Measurements from ENCODE around the gene TMEM198.

TMEM198 gene

DNA sequence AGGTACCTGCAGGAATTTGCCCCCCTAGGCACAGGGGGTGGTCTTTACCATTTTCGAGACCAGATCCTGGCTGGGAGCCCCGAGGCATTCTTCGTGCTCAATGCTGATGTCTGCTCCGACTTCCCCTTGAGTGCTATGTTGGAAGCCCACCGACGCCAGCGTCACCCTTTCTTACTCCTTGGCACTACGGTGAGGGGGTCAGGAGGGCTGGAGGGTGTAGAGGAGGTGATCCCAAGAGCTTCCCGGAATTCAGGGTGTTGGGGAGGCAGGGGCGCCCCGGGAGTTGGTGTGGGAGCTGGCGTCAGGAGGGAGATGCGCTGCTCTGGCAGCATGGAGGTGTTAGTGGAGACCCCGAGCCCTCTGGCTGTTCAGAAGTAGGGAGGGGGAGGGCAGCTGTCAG, 42.0 kb upstream of the TMEM198 start:
- Histone ChIP-seq H3K9ac (ENCODE audit: low read length) (no peak overlapping the region), H3K9me3 (ENCODE audit: control insufficient read depth, low read depth, low read length) (no peaks in the 10 kb centered on the region), H3K27me3 (ENCODE audit: control insufficient read depth, insufficient read depth, low read length) (peaks cover 10% of the 10 kb centered on the region), H3K36me3 (ENCODE audit: control insufficient read depth, low read depth, low read length) (no peaks in the 10 kb centered on the region), H3K4me3 (ENCODE audit: low read length) (no peak overlapping the region), H3K27ac (ENCODE audit: low read length) (no peak overlapping the region), H3K4me1 (ENCODE audit: control insufficient read depth, low read depth, low read length) (peaks cover 21% of the 10 kb centered on the region)

DNA sequence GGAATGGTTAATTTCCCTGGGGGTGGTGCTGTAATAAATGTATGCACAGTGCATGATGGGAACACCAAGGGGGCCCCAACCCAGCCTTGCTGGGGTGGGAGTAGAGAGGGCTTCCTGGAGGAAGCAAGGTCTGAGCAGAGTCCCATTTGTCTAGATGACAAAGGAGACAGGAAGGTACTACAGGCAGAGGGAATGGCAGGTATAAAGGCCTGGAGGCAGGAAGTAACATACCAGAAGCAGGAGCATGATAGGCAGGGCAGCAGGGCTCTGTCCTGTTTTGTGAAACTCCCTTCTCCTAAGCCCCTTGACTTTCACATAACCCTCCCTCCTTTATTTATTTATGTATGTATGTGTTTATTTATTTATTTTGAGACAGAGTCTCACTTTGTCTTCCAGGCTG, 41.2 kb upstream of the TMEM198 start:
- no peaks in the 10 kb centered on the region for H3K36me3 ChIP-seq (ENCODE audit: control insufficient read depth, low read depth, low read length)
- H3K27ac ChIP-seq (ENCODE audit: low read length) = no peak overlapping the region
- peaks cover 29% of the 10 kb centered on the region for H3K4me1 ChIP-seq (ENCODE audit: control insufficient read depth, low read depth, low read length)

DNA sequence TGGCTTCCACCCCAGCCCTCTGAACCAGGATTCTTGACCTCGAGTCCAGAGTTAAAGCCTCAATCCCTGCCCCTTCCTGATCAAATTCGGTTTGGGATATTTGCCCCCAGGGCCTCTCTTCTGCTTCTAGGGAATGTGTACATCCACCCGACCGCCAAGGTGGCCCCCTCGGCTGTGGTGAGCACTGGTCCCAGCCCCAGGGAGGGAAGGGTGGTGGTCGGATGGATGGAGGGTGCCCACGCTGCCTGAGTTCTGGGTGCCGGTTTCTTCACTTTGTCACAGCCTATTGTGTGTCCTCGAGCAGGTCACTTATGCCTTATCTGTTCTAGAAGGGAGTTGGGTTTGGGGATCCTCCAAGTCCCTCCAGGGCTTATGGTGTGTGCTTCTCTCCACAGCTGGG, 38.2 kb upstream of the TMEM198 start:
- Histone ChIP-seq H3K9me3 (ENCODE audit: control insufficient read depth, low read depth, low read length) (no peaks in the 10 kb centered on the region), H3K27me3 (ENCODE audit: control insufficient read depth, insufficient read depth, low read length) (peaks cover 5% of the 10 kb centered on the region), H3K9ac (ENCODE audit: low read length) (no peak overlapping the region), H3K4me3 (ENCODE audit: low read length) (no peak overlapping the region), H3K27ac (ENCODE audit: low read length) (no peak overlapping the region), H3K4me1 (ENCODE audit: control insufficient read depth, low read depth, low read length) (peaks cover 35% of the 10 kb centered on the region), H3K36me3 (ENCODE audit: control insufficient read depth, low read depth, low read length) (no peaks in the 10 kb centered on the region)

More for the DNA sequence above, 41.2 kb upstream of the TMEM198 start:
- no peak overlapping the region for H3K4me3 ChIP-seq (ENCODE audit: low read length)
- H3K27me3 ChIP-seq (ENCODE audit: control insufficient read depth, insufficient read depth, low read length) = peaks cover 2% of the 10 kb centered on the region
- H3K9ac ChIP-seq (ENCODE audit: low read length) = no peak overlapping the region
- no peaks in the 10 kb centered on the region for H3K9me3 ChIP-seq (ENCODE audit: control insufficient read depth, low read depth, low read length)

DNA sequence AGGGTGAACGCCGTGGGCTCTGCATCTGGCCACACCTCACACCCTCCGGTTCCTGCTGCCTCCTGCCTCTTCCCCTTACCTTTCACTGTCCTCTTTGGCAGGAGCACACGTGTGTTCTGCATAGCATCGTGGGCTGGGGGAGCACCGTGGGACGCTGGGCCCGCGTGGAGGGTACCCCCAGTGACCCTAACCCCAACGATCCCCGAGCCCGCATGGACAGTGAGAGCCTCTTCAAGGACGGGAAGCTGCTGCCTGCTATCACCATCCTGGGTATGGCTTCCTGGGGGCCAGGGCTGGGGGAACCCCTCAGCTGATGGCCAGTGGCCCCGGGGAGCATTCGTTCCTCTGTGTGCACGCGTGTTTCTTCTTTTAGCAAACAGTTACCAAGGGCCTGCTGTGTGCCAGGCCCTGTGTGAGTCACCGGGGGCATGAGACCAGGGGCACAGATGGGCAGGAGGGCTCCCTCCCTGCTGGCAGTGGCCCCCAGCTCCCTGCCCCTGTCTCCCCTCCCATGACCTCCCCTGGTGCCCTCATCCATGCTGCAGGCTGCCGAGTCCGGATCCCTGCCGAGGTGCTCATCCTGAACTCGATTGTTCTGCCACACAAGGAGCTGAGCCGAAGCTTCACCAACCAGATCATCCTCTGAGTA, 37.6 kb upstream of the TMEM198 start:
- H3K9ac ChIP-seq (ENCODE audit: low read length) = peak overlapping the region; percentile 46
- H3K27me3 ChIP-seq (ENCODE audit: control insufficient read depth, insufficient read depth, low read length) = peaks cover 5% of the 10 kb centered on the region
- H3K4me1 ChIP-seq (ENCODE audit: control insufficient read depth, low read depth, low read length) = peaks cover 35% of the 10 kb centered on the region
- no peaks in the 10 kb centered on the region for H3K9me3 ChIP-seq (ENCODE audit: control insufficient read depth, low read depth, low read length)
- no peaks in the 10 kb centered on the region for H3K36me3 ChIP-seq (ENCODE audit: control insufficient read depth, low read depth, low read length)
- peak overlapping the region; percentile 85 for H3K27ac ChIP-seq (ENCODE audit: low read length)
- H3K4me3 ChIP-seq (ENCODE audit: low read length) = no peak overlapping the region

DNA sequence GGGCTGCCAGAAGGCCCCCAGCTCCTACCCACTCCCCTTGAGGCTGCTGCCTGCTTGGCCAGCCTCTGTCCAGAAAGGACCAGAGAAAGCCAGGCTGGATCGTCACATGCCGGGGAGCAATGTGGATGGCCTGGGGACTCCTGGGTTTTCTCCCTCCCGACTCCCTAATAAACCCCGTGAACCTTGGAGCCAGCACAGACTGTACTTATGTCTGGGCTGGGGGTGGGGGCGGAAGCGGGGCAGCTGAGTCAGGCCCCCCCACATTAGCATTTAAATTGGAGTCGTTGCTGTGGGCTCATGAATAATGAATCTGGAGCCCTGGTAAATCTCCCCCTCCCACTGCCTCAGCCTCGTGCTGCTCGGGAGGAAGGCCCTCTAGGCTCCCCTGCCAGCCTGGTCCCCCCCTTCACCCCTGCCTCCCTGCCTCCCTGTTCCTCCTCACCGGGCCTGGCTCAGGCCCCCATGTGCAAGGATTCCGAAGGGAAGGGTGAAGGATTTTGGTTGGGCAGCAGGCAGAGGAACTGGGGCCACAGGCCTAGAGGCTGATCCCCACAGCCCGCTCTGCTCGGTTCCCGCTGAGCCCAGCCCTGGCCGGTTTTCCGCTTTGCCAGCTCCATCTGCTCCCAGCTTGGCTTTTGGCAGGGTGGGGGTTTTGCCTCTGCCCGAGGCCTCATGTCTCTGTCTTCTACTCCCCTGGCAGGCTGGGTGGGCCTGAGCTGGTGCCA, 36.9 kb upstream of the TMEM198 start:
- Histone ChIP-seq H3K36me3 (ENCODE audit: control insufficient read depth, low read depth, low read length) (no peaks in the 10 kb centered on the region), H3K27me3 (ENCODE audit: control insufficient read depth, insufficient read depth, low read length) (peaks cover 9% of the 10 kb centered on the region), H3K4me1 (ENCODE audit: control insufficient read depth, low read depth, low read length) (peaks cover 35% of the 10 kb centered on the region), H3K4me3 (ENCODE audit: low read length) (peak overlapping the region; percentile 8), H3K27ac (ENCODE audit: low read length) (peak overlapping the region; percentile 85), H3K9me3 (ENCODE audit: control insufficient read depth, low read depth, low read length) (no peaks in the 10 kb centered on the region), H3K9ac (ENCODE audit: low read length) (peak overlapping the region; percentile 46)

DNA sequence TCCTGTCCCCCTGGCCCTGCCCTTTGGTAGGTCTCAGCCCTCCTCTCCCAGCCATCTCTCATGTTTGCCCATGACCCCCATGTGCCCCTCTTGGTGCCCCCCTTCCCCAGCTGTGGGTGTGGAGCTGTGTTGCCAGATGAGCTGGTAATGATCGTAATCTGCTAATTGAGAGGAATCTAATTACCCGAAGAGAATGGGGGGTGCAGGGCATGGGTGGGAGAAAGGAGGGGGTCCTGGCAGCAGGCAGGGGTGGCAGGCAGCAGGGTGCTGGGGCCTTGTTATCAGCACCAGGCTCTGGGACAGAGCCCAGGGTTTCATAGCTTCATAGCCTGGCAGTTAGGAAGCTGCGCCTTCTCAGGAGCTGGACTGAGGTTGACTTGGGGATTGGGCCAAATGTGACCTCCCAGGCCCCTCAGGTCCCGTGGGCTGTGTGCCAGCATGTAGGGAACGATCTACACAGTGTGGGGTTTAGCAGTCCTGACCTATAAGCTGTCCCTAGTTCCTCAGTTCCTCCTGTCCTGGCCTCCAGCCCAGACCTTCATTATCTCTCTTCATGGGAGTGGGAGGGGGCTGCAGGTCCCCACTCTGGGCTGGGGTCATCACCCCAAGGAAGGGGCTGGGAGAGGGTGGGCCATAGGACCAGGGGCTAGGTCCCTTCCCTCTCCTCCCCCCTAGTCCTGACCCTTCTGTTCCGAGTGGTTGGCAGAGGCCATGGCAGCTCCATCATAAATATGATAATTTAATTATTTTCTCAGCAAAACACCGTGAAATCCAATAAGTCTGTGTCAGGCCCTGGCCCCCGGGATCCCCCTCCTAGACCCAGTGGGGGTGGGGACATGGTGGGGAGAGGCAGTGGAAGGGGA, 36.0 kb upstream of the TMEM198 start:
- Histone ChIP-seq H3K27me3 (ENCODE audit: control insufficient read depth, insufficient read depth, low read length) (peaks cover 18% of the 10 kb centered on the region), H3K36me3 (ENCODE audit: control insufficient read depth, low read depth, low read length) (no peaks in the 10 kb centered on the region), H3K4me3 (ENCODE audit: low read length) (no peak overlapping the region), H3K9me3 (ENCODE audit: control insufficient read depth, low read depth, low read length) (no peaks in the 10 kb centered on the region), H3K9ac (ENCODE audit: low read length) (no peak overlapping the region), H3K27ac (ENCODE audit: low read length) (no peak overlapping the region), H3K4me1 (ENCODE audit: control insufficient read depth, low read depth, low read length) (peaks cover 37% of the 10 kb centered on the region)

DNA sequence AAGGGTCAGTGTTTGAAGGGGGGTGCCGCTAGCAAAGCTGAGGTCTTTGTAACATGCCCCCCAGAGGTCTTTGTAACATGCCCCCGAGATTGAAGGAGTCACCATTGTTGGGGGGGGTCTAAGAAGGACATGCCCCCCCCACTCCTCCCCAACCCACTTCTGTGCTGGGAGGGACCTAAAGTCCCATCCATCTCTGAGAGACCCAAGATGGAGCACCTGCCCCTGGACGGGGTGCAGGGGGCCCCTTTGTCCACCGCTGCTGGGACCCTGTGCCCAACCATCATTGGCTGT, 35.4 kb upstream of the TMEM198 start:
- Histone ChIP-seq H3K4me3 (ENCODE audit: low read length) (no peak overlapping the region), H3K9me3 (ENCODE audit: control insufficient read depth, low read depth, low read length) (no peaks in the 10 kb centered on the region), H3K4me1 (ENCODE audit: control insufficient read depth, low read depth, low read length) (peaks cover 43% of the 10 kb centered on the region), H3K27me3 (ENCODE audit: control insufficient read depth, insufficient read depth, low read length) (peaks cover 24% of the 10 kb centered on the region), H3K27ac (ENCODE audit: low read length) (no peak overlapping the region), H3K9ac (ENCODE audit: low read length) (no peak overlapping the region), H3K36me3 (ENCODE audit: control insufficient read depth, low read depth, low read length) (no peaks in the 10 kb centered on the region)

DNA sequence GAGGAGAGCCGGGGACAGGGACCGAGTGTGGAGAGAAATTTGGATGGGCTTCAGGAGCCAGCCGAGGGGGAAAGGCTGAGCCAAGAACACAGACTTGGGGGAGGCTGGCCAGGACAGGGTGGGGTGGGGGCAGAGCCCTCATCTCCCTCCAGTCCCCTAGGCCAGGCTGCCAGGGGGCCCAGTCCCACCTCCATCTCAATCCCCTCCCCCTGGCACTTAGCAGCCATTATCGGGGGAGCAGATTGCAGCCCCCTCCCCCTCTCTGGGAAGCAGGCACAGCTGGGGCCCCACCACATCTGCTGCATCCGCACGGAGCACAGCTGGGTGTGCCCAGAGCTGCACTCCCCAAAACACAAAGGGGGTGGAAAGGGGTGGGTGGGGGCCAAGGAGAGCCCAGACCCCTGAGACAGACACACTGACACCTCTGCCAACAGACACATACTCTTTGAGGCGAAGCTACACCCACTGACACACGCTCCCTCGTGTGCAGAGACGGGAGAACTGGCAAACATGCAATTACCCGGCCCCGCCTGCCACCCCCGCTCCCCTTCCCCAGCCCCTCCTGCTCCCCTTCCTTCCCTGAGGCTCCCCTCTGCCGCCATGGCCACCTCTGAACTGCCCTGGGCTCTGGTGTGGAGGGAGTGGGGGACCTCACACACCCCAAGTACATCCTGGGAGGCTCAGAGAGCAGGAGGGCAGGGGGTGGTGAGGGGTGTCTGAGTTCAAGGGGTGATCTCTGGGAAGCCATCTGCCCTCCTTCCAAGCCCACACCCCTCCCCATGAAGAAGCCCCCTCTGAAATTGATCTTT, 34.7 kb upstream of the TMEM198 start:
- Histone ChIP-seq H3K4me1 (ENCODE audit: control insufficient read depth, low read depth, low read length) (peaks cover 49% of the 10 kb centered on the region), H3K36me3 (ENCODE audit: control insufficient read depth, low read depth, low read length) (no peaks in the 10 kb centered on the region), H3K27ac (ENCODE audit: low read length) (no peak overlapping the region), H3K9me3 (ENCODE audit: control insufficient read depth, low read depth, low read length) (no peaks in the 10 kb centered on the region), H3K9ac (ENCODE audit: low read length) (no peak overlapping the region), H3K4me3 (ENCODE audit: low read length) (peak overlapping the region; percentile 58), H3K27me3 (ENCODE audit: control insufficient read depth, insufficient read depth, low read length) (peaks cover 31% of the 10 kb centered on the region)

DNA sequence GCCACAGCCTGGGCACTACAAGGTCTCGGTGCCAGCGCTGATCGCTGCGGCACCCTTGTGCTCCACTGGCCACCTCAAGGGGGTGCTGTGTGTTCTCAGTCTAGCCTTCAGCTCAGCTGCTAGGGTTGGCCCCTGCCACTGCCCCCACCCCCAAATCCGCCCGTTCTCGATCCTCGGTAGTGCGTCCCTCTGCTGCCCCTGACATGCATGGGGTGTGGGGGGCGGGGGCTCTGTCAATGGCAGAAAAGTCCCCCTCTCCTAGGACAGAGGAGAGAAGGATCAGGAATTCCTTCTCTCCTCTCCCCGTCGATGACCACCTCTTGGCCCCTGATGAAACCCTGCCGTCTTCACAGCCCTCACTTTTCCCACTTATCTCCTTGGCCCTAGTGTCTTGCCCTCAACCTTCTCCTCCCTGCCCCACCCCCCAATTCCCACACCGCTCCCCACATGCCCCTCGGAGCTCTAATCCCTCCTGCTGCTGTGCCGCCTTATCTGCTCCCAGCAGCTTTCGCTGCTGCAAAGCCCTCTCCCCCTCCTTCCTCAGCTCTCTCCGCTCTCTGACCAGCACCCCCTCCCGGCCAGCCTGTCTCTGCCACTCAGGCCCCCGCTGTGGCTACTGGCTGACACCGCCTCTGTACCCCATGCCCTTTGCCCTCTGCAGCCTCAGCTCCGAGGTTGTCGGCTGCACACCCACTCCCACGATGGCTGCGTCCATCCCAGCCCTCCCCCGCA, 33.9 kb upstream of the TMEM198 start:
- H3K36me3 ChIP-seq (ENCODE audit: control insufficient read depth, low read depth, low read length) = no peaks in the 10 kb centered on the region
- H3K9ac ChIP-seq (ENCODE audit: low read length) = no peak overlapping the region
- H3K4me3 ChIP-seq (ENCODE audit: low read length) = peak overlapping the region; percentile 58
- no peak overlapping the region for H3K27ac ChIP-seq (ENCODE audit: low read length)
- no peaks in the 10 kb centered on the region for H3K9me3 ChIP-seq (ENCODE audit: control insufficient read depth, low read depth, low read length)
- H3K4me1 ChIP-seq (ENCODE audit: control insufficient read depth, low read depth, low read length) = peaks cover 49% of the 10 kb centered on the region
- H3K27me3 ChIP-seq (ENCODE audit: control insufficient read depth, insufficient read depth, low read length) = peaks cover 39% of the 10 kb centered on the region

DNA sequence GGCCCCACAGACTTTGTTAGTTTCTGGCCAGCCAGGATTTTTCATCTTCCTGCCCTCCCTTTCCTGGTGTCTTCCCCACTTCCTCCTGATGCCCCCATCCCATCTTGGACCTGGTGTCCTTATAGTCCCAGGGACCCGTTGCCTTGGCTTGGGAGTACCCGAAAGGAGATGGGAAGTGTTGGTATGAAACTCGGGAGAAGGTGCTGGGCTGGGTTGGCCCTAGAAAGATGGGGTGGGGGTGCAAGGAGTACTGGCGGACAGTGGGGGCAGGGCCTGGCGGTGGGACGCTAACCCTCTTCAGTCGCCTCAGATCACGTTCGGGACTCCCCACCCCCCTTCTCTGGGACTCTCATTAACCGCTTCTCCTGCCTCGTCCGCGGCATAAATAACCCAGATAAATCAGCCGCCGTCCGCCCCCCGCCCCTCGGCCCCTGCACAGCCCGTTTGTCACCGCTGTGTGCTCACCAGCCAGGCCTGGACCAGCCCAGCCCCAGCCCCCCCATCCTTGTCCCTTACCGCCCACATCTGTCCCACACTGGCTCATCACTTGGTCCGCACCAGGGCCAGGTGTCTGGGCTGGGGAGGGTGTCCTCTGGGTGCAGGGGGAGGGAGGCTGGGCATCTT, 33.2 kb upstream of the TMEM198 start:
- H3K27me3 ChIP-seq (ENCODE audit: control insufficient read depth, insufficient read depth, low read length) = peaks cover 46% of the 10 kb centered on the region
- peaks cover 49% of the 10 kb centered on the region for H3K4me1 ChIP-seq (ENCODE audit: control insufficient read depth, low read depth, low read length)
- H3K27ac ChIP-seq (ENCODE audit: low read length) = no peak overlapping the region

More for the DNA sequence above, 33.2 kb upstream of the TMEM198 start:
- Histone ChIP-seq H3K4me3 (ENCODE audit: low read length) (peak overlapping the region; percentile 58), H3K9ac (ENCODE audit: low read length) (no peak overlapping the region), H3K9me3 (ENCODE audit: control insufficient read depth, low read depth, low read length) (no peaks in the 10 kb centered on the region), H3K36me3 (ENCODE audit: control insufficient read depth, low read depth, low read length) (no peaks in the 10 kb centered on the region)

Data from iPS-18a (cell line).